Hypothalamus (tissue), 51 donors: Measurements from ENCODE around the gene MAGI2.
"Not testable (repeated sequence)": the region's sequence is repeated elsewhere in the genome, so short reads cannot be mapped to it uniquely, and the experiment has no call there.

Experiments used
- DNase-seq, 51 donors: peaks; one replicate each; lab custom pipeline; 2025; lab: John Stamatoyannopoulos, UW

The MAGI2 gene

GRCh38 chr7:78588393-78588792 is 865.1 kb downstream of the MAGI2 start:
- DNase-seq = no peak

DNA sequence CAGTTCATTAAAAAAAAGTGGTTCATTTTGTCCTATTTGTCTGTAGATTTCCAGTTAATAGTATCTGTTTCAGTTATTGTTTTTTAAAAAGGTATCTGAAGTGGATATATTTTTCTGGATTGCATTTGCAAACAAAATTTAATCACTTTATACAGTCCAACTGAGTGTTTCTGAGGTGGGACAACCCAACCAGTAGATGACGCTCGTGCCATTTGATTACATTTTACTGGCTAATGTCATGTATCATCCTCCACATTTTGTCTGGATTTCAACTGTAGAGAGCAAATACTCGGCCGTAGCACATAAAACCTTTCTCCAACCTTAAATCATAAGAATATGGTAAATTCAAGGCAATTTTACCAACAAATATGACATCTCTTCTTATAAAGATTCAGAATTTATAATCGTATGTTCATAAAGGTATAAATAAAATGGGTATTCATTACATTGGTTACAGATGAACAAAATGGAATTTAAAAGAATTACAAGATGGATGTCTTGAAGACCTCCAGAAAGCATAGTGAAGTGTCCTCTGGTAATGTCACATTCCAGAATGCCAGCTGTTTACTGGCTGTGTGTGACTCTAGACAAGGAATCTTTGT is 865.9 kb downstream of the MAGI2 start:
- DNase-seq = no peak

DNA sequence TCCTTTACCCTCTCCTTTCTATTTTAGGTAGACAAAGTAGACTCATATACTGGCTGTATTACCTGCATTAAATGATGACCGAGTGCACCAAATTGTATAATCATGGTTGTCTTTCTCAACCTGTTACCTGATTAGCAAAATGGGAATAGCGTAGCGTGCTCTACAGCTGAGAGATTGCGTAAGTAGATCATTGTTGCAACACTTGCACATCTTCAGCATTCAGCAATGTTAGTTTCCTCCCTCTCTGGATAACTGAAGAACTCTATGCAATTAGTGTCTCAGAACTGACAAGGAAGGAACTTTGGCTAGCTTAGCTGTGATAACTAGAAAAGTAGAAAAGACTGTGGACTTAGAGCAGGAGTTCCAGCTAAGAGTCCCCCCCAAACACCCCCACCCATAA is 867.5 kb downstream of the MAGI2 start:
- no peak for DNase-seq

DNA sequence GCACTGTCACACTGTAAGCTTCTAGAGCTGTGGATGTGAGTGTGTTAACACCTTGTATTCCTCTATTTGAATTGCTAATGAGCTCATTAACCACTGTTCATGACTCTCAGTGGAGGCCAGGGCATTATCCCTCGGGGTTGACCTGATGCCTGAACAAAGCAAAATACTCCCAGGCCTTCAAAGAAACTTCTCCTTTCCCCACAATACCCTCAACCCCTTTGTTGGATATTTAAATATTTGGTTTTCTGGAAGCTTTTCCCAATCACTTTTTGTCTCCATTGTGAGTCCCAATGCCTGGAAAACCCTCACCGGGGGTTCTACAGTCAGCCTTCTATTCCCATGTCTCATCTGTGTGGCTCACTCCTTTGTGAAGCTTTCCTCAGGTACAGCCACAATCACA is 874.8 kb downstream of the MAGI2 start:
- DNase-seq = no peak

GRCh38 chr7:78577174-78577952 is 876.1 kb downstream of the MAGI2 start:
- DNase-seq = not testable (repeated sequence)

GRCh38 chr7:78576236-78576635 is 877.2 kb downstream of the MAGI2 start:
- no peak for DNase-seq

- no peak for DNase-seq
Observed at GRCh38 chr7:78571292-78571691, 882.2 kb downstream of the MAGI2 start.

DNA sequence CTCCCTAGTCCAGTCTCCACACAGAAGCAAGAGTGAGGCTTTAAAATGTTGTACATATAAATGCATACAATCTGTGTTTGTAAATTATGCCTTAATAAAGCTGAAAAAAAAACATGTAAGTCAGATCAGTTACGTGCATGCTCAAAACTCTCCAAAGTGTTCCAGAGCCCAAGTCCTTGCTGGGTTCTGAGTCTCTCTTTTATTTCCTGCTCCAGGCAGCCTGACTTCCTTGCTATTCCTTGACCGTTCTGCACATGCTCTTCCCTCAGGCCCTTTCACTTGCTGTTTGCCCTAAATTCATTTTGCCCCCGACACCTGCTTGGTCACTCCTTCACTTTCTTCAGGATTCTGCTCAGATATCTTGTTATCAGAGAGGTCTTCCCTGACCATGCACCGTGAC is 884.8 kb downstream of the MAGI2 start:
- peak in 2 of 51 donors; percentile 5 to 55 for DNase-seq

GRCh38 chr7:78567836-78568235 is 885.6 kb downstream of the MAGI2 start:
- peak in 1 of 51 donors; percentile 24 for DNase-seq

GRCh38 chr7:78565784-78566183 is 887.7 kb downstream of the MAGI2 start:
- DNase-seq = no peak

- no peak for DNase-seq
Observed at GRCh38 chr7:78563191-78563590, 890.3 kb downstream of the MAGI2 start.

- no peak for DNase-seq
Observed at GRCh38 chr7:78562191-78562590, 891.3 kb downstream of the MAGI2 start.

- peak in 17 of 51 donors; percentile 3 to 61 (median 29) for DNase-seq
Observed at GRCh38 chr7:78558566-78558965, 894.9 kb downstream of the MAGI2 start.

- no peak for DNase-seq
Observed at GRCh38 chr7:78543976-78544375, 909.5 kb downstream of the MAGI2 start.

- no peak for DNase-seq
Observed at GRCh38 chr7:78542981-78543380, 910.5 kb downstream of the MAGI2 start.

- peak in 1 of 51 donors; percentile 11 for DNase-seq
Observed at GRCh38 chr7:78542541-78542940, 910.9 kb downstream of the MAGI2 start.

GRCh38 chr7:78539825-78540224 is 913.6 kb downstream of the MAGI2 start:
- no peak for DNase-seq

- DNase-seq = no peak
Observed at GRCh38 chr7:78535655-78536054, 917.8 kb downstream of the MAGI2 start.

- DNase-seq = peak in 14 of 51 donors; percentile 3 to 79 (median 14)
Observed at GRCh38 chr7:78530351-78530750, 923.1 kb downstream of the MAGI2 start.

DNA sequence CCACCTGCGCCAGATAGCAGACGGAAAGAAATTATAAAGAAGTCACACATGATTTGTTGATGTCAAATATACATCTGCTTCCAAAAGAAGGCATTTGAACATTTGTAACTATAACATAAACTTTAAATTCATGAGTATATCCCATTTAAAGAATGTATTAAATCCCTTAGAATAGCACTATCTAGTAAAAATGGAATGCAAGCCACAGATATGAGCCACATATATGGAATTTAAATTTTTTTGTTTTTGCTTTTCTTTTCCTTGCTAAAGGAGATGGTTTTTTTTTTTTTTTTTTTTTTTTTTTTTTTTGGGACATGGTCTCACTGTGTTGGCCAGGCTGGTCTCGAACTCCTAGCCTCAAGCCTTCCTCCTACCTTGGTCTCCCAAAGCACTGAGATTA is 924.1 kb downstream of the MAGI2 start:
- no peak for DNase-seq

- DNase-seq = no peak
Observed at GRCh38 chr7:78528964-78529363, 924.5 kb downstream of the MAGI2 start.

- DNase-seq = no peak
Observed at GRCh38 chr7:78523930-78524329, 929.5 kb downstream of the MAGI2 start.
